ENCODE data around the gene TPO.

Gene TPO

DNA sequence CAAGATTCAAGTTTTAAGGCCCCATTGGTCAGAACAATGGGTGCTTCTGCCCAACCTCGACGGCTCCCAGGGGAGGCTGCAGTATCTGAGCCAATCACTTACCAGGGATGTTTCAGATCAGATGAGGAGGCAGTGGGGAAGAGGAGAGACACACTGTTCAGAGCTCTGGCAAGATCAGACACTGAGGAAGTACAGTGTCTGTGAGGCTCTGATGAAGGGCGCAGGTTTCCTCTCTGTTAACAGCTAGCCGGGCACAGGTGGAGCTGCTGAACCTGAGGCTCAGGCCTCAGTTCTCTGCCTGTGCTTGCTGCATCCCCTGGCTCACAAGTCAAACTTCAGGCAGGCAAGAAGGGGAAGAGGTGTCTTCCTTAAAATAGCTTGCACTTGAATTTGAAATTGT lies 69.7 kb downstream of the TPO start:
- no peaks in the 10 kb centered on the region for H3K36me3 Mint-ChIP-seq (ENCODE audit: low read depth)
- no peaks in the 10 kb centered on the region for H3K9me3 Mint-ChIP-seq
- no peak for DNase-seq
- H3K27ac Mint-ChIP-seq = no peak overlapping the region
- peaks cover 23% of the 10 kb centered on the region for H3K4me1 Mint-ChIP-seq
- no peak overlapping the region for H3K4me3 Mint-ChIP-seq
- H3K27me3 Mint-ChIP-seq (ENCODE audit: low read depth, poor library complexity) = peaks cover 8% of the 10 kb centered on the region
- TF ChIP-seq, protein P1, sequence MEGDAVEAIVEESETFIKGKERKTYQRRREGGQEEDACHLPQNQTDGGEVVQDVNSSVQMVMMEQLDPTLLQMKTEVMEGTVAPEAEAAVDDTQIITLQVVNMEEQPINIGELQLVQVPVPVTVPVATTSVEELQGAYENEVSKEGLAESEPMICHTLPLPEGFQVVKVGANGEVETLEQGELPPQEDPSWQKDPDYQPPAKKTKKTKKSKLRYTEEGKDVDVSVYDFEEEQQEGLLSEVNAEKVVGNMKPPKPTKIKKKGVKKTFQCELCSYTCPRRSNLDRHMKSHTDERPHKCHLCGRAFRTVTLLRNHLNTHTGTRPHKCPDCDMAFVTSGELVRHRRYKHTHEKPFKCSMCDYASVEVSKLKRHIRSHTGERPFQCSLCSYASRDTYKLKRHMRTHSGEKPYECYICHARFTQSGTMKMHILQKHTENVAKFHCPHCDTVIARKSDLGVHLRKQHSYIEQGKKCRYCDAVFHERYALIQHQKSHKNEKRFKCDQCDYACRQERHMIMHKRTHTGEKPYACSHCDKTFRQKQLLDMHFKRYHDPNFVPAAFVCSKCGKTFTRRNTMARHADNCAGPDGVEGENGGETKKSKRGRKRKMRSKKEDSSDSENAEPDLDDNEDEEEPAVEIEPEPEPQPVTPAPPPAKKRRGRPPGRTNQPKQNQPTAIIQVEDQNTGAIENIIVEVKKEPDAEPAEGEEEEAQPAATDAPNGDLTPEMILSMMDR (IDR thresholded peaks at IDR 0.05) = no peak

DNA sequence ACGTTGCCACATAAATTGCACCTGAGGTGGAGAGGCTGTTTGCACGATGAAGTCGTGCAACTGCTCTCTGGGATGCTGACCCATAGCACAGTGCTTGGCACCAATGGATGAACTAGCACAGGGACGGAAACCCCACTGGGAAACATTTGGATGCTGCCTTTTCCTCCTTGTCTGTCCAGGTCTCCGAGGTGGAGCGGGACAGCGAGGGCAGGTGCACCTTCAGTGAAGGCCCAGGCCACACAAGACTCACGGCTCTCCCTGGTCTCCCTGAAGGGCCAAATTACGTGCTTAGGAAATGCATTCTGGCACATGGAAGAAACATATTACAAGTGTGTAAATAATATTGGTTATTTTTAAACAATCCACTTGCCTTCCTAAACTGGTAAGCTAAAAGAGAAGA lies 70.3 kb downstream of the TPO start:
- Mint-ChIP-seq H3K9me3 (no peaks in the 10 kb centered on the region), H3K36me3 (ENCODE audit: low read depth) (no peaks in the 10 kb centered on the region), H3K4me1 (peaks cover 28% of the 10 kb centered on the region), H3K27ac (no peak overlapping the region), H3K4me3 (no peak overlapping the region), H3K27me3 (ENCODE audit: low read depth, poor library complexity) (peaks cover 8% of the 10 kb centered on the region)
- DNase-seq = no peak
- TF ChIP-seq, protein P1 (IDR thresholded peaks at IDR 0.05) = no peak

DNA sequence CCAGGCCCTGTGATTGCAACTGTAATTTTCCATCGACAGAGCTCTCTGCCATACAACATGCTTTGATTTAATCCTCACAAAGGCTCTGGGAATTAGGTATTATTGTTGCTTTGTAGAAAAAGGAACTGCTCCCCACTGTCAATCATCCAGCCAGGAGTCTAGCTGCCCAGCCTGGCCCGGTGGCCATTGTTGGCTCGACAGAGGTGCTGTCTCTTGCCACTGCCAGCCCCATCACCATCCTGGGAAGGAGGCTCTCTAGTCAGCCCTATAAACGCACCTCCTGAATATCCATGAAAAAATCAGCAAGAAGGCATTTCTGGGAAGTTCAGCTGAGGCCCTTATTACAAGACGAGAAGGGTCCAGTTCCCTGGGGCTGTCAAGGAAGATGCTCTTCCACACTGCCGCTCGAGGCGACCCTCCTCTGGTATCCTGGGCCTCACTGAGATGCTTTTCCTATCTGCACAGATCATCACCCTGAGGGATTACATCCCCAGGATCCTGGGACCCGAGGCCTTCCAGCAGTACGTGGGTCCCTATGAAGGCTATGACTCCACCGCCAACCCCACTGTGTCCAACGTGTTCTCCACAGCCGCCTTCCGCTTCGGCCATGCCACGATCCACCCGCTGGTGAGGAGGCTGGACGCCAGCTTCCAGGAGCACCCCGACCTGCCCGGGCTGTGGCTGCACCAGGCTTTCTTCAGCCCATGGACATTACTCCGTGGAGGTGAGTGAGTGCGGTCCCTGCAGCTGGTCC lies 71.0 kb downstream of the TPO start:
- H3K4me1 Mint-ChIP-seq = peaks cover 24% of the 10 kb centered on the region
- DNase-seq = no peak
- H3K27me3 Mint-ChIP-seq (ENCODE audit: low read depth, poor library complexity) = peaks cover 8% of the 10 kb centered on the region
- TF ChIP-seq, protein P1 (IDR thresholded peaks at IDR 0.05) = no peak
- no peaks in the 10 kb centered on the region for H3K36me3 Mint-ChIP-seq (ENCODE audit: low read depth)
- no peaks in the 10 kb centered on the region for H3K9me3 Mint-ChIP-seq
- no peak overlapping the region for H3K27ac Mint-ChIP-seq
- H3K4me3 Mint-ChIP-seq = no peak overlapping the region

DNA sequence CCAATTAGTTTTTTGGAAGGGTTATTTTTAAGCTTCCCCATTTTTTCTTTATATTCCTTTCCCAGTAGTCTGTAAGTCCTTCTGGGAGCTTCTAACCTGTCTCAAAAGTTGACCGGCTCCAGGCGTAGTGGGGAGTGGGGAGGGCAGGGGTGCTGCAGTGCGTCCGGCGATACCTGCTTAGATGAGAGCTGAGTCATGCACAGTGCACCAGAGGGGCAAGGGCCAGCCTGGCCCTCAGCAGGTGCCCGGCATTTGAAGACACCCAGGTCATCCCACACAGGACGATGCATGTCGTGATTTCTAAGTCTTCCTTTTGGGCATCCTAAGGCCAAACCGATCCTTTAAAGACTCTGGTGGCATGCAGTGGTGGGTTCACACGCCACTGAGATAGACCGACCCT lies 73.4 kb downstream of the TPO start:
- Mint-ChIP-seq H3K4me3 (no peak overlapping the region), H3K4me1 (peaks cover 8% of the 10 kb centered on the region), H3K27me3 (ENCODE audit: low read depth, poor library complexity) (no peaks in the 10 kb centered on the region), H3K27ac (no peak overlapping the region), H3K9me3 (no peaks in the 10 kb centered on the region), H3K36me3 (ENCODE audit: low read depth) (no peaks in the 10 kb centered on the region)
- TF ChIP-seq, protein P1 (IDR thresholded peaks at IDR 0.05) = no peak
- DNase-seq = no peak

DNA sequence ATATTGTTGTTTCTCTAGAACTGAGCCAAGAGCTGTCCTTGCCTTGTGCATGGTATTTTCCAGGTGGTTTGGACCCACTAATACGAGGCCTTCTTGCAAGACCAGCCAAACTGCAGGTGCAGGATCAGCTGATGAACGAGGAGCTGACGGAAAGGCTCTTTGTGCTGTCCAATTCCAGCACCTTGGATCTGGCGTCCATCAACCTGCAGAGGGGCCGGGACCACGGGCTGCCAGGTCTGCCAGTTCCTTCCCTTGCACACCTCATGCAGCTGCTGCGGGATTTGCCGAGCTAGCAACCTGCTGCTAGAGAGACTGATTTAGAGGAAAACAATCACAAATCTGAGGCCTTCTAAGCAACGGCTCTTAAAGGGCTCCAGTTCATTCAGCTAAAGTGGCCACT lies 74.5 kb downstream of the TPO start:
- Mint-ChIP-seq H3K27ac (no peak overlapping the region), H3K9me3 (no peaks in the 10 kb centered on the region), H3K36me3 (ENCODE audit: low read depth) (no peaks in the 10 kb centered on the region), H3K4me3 (no peak overlapping the region), H3K4me1 (peaks cover 13% of the 10 kb centered on the region), H3K27me3 (ENCODE audit: low read depth, poor library complexity) (peaks cover 3% of the 10 kb centered on the region)
- no peak for DNase-seq
- TF ChIP-seq, protein P1 (IDR thresholded peaks at IDR 0.05) = no peak

DNA sequence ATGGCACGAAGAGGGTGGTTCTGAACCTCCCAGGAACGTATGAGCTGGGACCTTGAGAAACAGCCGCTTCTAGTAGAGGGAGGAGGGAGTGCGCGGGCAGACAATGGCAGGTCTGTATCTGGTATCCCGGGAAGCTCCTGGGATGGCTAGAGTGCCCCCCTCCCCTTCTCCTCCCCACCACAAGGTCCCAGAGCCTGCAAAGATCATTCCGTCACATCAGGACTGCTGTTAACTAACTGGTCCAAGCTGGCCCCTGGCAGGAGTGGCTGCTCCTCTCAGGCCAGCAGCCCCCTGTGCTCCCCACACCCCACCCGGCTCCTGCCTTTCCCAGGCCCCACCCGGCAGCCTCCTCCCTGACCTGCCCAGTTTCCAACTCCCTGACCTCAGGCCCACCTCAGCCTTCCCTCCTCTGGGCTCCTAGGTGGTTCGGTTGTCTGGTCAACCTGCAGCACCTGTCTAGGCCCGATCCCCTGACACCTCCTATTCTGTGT lies 75.0 kb downstream of the TPO start:
- peaks cover 7% of the 10 kb centered on the region for H3K27me3 Mint-ChIP-seq (ENCODE audit: low read depth, poor library complexity)
- no peak overlapping the region for H3K27ac Mint-ChIP-seq
- no peak overlapping the region for H3K4me3 Mint-ChIP-seq
- TF ChIP-seq, protein P1 (IDR thresholded peaks at IDR 0.05) = no peak
- no peaks in the 10 kb centered on the region for H3K9me3 Mint-ChIP-seq
- no peaks in the 10 kb centered on the region for H3K36me3 Mint-ChIP-seq (ENCODE audit: low read depth)
- H3K4me1 Mint-ChIP-seq = peaks cover 17% of the 10 kb centered on the region
- DNase-seq = no peak

Data from nephron progenitor cell (in vitro differentiated cells).